ENCODE data around the gene SNX13. TPM values are rescaled to one million over a fixed set of nuclear protein-coding genes. Genes with fewer than 3 reads are reported as not detected.
"Not testable (repeated sequence)": the region's sequence is repeated elsewhere in the genome, so short reads cannot be mapped to it uniquely, and the experiment has no call there.

The SNX13 gene
- total and polyA plus RNA-seq, 2 of the 4 experiments (the other 2 are of a cell fraction) = 9.0 to 24.9 TPM

DNA sequence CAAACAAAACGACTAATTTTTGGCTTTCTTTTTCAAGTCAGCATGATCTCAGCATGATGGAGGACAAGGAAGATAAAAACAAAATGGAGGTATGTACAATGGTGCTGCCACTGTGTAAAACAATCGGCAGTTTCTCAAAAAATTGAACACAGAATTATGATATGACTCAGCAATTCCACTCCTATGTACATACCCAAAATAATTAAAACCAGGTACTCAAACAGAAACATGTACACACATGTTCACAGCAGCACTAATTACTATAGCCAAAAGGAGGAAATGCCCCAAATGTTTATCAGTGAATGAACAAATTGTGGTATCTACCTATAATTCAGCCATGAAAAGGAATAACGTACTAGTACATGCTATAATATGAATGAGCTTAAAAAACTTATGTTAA, 29.9 kb downstream of the SNX13 start:
- no peak overlapping the region for H3K14ac ChIP-seq (replicated peaks; ENCODE audit: low read depth, low read length)
- no peak overlapping the region for H3K4me2 ChIP-seq (ENCODE audit: low read depth, low read length)
- peaks cover 22% of the 10 kb centered on the region for H4K20me1 ChIP-seq (ENCODE audit: insufficient read depth, low read length)
- H2BK15ac ChIP-seq (ENCODE audit: low read depth, low read length) = no peak overlapping the region
- no CpG with 5 or more reads among the region's 3 CpGs for WGBS, 2 experiments (ENCODE audit: extremely low coverage in 2 of 2, insufficient read length in 1 of 2)
- H3K27me3 ChIP-seq (ENCODE audit: control insufficient read depth, insufficient read depth, low read length) = no peaks in the 10 kb centered on the region
- H2AK9ac ChIP-seq (replicated peaks; ENCODE audit: low read depth, low read length, poor library complexity) = no peak overlapping the region
- DNase-seq (no peak), ATAC-seq (ENCODE audit: low read depth) (no peak)
- H2AK5ac ChIP-seq (ENCODE audit: low read depth, low read length) = no peak overlapping the region
- peaks cover 36 to 73% of the 10 kb centered on the region in 2 experiments for H3K79me1 ChIP-seq (ENCODE audit: low read depth in 1 of 2, low read length in 2 of 2)
- TF ChIP-seq MAFK (IDR thresholded peaks at IDR 0.05; ENCODE audit: low read depth, low read length) (peak; percentile 57), FOS (IDR thresholded peaks at IDR 0.05; ENCODE audit: low read depth, low read length) (no peak), SMC3 (IDR thresholded peaks at IDR 0.05; ENCODE audit: low read depth, low read length) (no peak), RAD21 (IDR thresholded peaks at IDR 0.05; ENCODE audit: low read length) (no peak), NFE2L2 (IDR thresholded peaks at IDR 0.05; ENCODE audit: low read depth, low read length) (peak; percentile 79)
- H2AFZ ChIP-seq (replicated peaks; ENCODE audit: low read length, poor library complexity) = no peak overlapping the region
- H4K91ac ChIP-seq (ENCODE audit: insufficient read depth, low read depth, low read length) = no peak overlapping the region
- H2BK120ac ChIP-seq (ENCODE audit: low read depth, low read length) = no peak overlapping the region
- no peak overlapping the region for H3K27ac ChIP-seq (ENCODE audit: insufficient read depth, low read length)
- ChIA-PET POLR2A (ENCODE audit: unreplicated experiment) (no interaction called here), CTCF (no interaction called here)
- H3K4me3 ChIP-seq (ENCODE audit: insufficient read depth, low read depth, low read length) = no peak overlapping the region
- no peak overlapping the region for H4K8ac ChIP-seq (ENCODE audit: low read depth in 2 of 2, low read length in 2 of 2)
- H4K5ac ChIP-seq (ENCODE audit: low read depth, low read length) = no peak overlapping the region
- in situ Hi-C loops (cut with MboI; ENCODE audit: low sequenced_read_pairs) (no loop called here), dilution Hi-C loops (cut with HindIII; ENCODE audit: low sequenced_read_pairs, unreplicated experiment) (no loop called here), intact Hi-C loops (cut with micrococcal nuclease) (no loop called here)
- BruUV-seq (replicated peaks) = no TSS peak
- H3K9me1 ChIP-seq (ENCODE audit: insufficient read depth, low read length) = peaks cover 5% of the 10 kb centered on the region; the same call in 1 of the 2 replicates
- no peak overlapping the region for H3K56ac ChIP-seq (ENCODE audit: extremely low read depth, insufficient read depth, low read length)
- H3K9me3 ChIP-seq (ENCODE audit: control insufficient read depth, insufficient read depth, low read length) = no peaks in the 10 kb centered on the region
- H3K9ac ChIP-seq (ENCODE audit: low read depth, low read length) = no peak overlapping the region
- no peaks in the 10 kb centered on the region for H3K4me1 ChIP-seq (ENCODE audit: control insufficient read depth, insufficient read depth, low read length)
- peaks cover 2% of the 10 kb centered on the region; the same call in 1 of the 2 replicates for H3K36me3 ChIP-seq (ENCODE audit: control insufficient read depth, insufficient read depth, low read length)
- no peak overlapping the region for H3K23ac ChIP-seq (ENCODE audit: low read depth, low read length)
- H2BK20ac ChIP-seq (ENCODE audit: low read depth, low read length) = no peak overlapping the region
- no peak overlapping the region for H3K18ac ChIP-seq (ENCODE audit: low read depth, low read length)
- H3K4ac ChIP-seq (ENCODE audit: low read depth, low read length) = no peak overlapping the region
- H2BK5ac ChIP-seq (ENCODE audit: low read depth, low read length, poor library complexity, severe bottlenecking) = no peak overlapping the region

- CTCF ChIA-PET = not testable (repeated sequence)
Observed at GRCh38 chr7:17909310-17909709, 31.0 kb downstream of the SNX13 start.

More at GRCh38 chr7:17909310-17909709, 31.0 kb downstream of the SNX13 start:
- H4K5ac ChIP-seq (ENCODE audit: low read depth, low read length); H3K9ac ChIP-seq (ENCODE audit: low read depth, low read length); BruUV-seq (replicated peaks); H3K4me1 ChIP-seq (ENCODE audit: control insufficient read depth, insufficient read depth, low read length); in situ Hi-C loops (cut with MboI; ENCODE audit: low sequenced_read_pairs); H2BK120ac ChIP-seq (ENCODE audit: low read depth, low read length); H2BK5ac ChIP-seq (ENCODE audit: low read depth, low read length, poor library complexity, severe bottlenecking); DNase-seq; H3K4me2 ChIP-seq (ENCODE audit: low read depth, low read length); H3K27ac ChIP-seq (ENCODE audit: insufficient read depth, low read length); intact Hi-C loops (cut with micrococcal nuclease); H3K27me3 ChIP-seq (ENCODE audit: control insufficient read depth, insufficient read depth, low read length); ATAC-seq (ENCODE audit: low read depth); H3K14ac ChIP-seq (replicated peaks; ENCODE audit: low read depth, low read length); H3K9me3 ChIP-seq (ENCODE audit: control insufficient read depth, insufficient read depth, low read length); POLR2A ChIA-PET (ENCODE audit: unreplicated experiment); H3K9me1 ChIP-seq (ENCODE audit: insufficient read depth, low read length); dilution Hi-C loops (cut with HindIII; ENCODE audit: low sequenced_read_pairs, unreplicated experiment); H3K18ac ChIP-seq (ENCODE audit: low read depth, low read length); H4K8ac ChIP-seq (ENCODE audit: low read depth in 2 of 2, low read length in 2 of 2); H2AK9ac ChIP-seq (replicated peaks; ENCODE audit: low read depth, low read length, poor library complexity); H4K91ac ChIP-seq (ENCODE audit: insufficient read depth, low read depth, low read length); H3K36me3 ChIP-seq (ENCODE audit: control insufficient read depth, insufficient read depth, low read length); H3K56ac ChIP-seq (ENCODE audit: extremely low read depth, insufficient read depth, low read length); H2AK5ac ChIP-seq (ENCODE audit: low read depth, low read length); H3K4ac ChIP-seq (ENCODE audit: low read depth, low read length); H3K23ac ChIP-seq (ENCODE audit: low read depth, low read length); H2AFZ ChIP-seq (replicated peaks; ENCODE audit: low read length, poor library complexity); H3K4me3 ChIP-seq (ENCODE audit: insufficient read depth, low read depth, low read length); H2BK15ac ChIP-seq (ENCODE audit: low read depth, low read length); H2BK20ac ChIP-seq (ENCODE audit: low read depth, low read length): not testable (repeated sequence)
- whole genome bisulfite sequencing, 2 experiments (ENCODE audit: extremely low coverage in 2 of 2, insufficient read length in 1 of 2) = 100% methylated on average over 1 of the region's 4 CpGs; no CpG with 5 or more reads in 1 of the 2 experiments
- Histone ChIP-seq H4K20me1 (ENCODE audit: insufficient read depth, low read length) (peaks cover 18% of the 10 kb centered on the region), H3K79me1 (ENCODE audit: low read depth in 1 of 2, low read length in 2 of 2) (peaks cover 37 to 66% of the 10 kb centered on the region in 2 experiments)
